HepG2 (cell line): ENCODE data around the gene MYO1G. TPM values are rescaled to one million over a fixed set of nuclear protein-coding genes. Genes with fewer than 3 reads are reported as not detected.

ENCODE experiments used
- CBX2 ChIP-seq, 2 experiments: fragments of 200-600 bp in 1 of 2; sonication (generic); formaldehyde crosslinking in 1 of 2; IDR thresholded peaks; 2 replicates each; pipeline versions ENCODE4 v1.7.0 to v1.8.1; 2018 to 2022; ENCODE audit warnings: low read depth in 2 of 2, low read length in 1 of 2, mild to moderate bottlenecking in 1 of 2, missing genetic modification reagents in 1 of 2
- EZH2 ChIP-seq: conservative IDR thresholded peaks from 2 replicates; pipeline ENCODE4 v1.6.1; 2012; ENCODE audit warnings: mild to moderate bottlenecking, low read depth, low read length, moderate library complexity
- HOXA7 ChIP-seq: sonication (generic); formaldehyde crosslinking; IDR thresholded peaks from 2 replicates; pipeline ENCODE4 v1.8.1; 2022; ENCODE audit warnings: mild to moderate bottlenecking, missing genetic modification reagents, moderate library complexity
- KDM1A ChIP-seq: IDR thresholded peaks from 2 replicates; pipeline ENCODE4 v1.6.1; 2016; ENCODE audit warnings: missing compliant biosample characterization
- MXI1 ChIP-seq: IDR thresholded peaks from 3 replicates; pipeline ENCODE4 v1.6.1; 2012; ENCODE audit warnings: low read depth, low read length, inconsistent platforms, borderline replicate concordance
- NR1H2 ChIP-seq: sonication (generic); formaldehyde crosslinking; IDR thresholded peaks from 2 replicates; pipeline ENCODE4 v1.8.1; 2022; ENCODE audit warnings: low read depth, missing genetic modification reagents, borderline replicate concordance
- SP4 ChIP-seq: sonication (generic); formaldehyde crosslinking; IDR thresholded peaks from 2 replicates; pipeline ENCODE4 v1.8.1; 2023; ENCODE audit warnings: mild to moderate bottlenecking, missing genetic modification reagents
- ZNF501 ChIP-seq: sonication (generic); formaldehyde crosslinking; IDR thresholded peaks from 2 replicates; pipeline ENCODE4 v1.5.1; 2020; ENCODE audit warnings: mild to moderate bottlenecking, moderate library complexity, missing genetic modification reagents
- ZNF547 ChIP-seq: sonication (generic); formaldehyde crosslinking; IDR thresholded peaks from 2 replicates; pipeline ENCODE4 v1.5.1; 2020; ENCODE audit warnings: mild to moderate bottlenecking, missing genetic modification reagents
- ZNF616 ChIP-seq: sonication (generic); formaldehyde crosslinking; IDR thresholded peaks from 2 replicates; pipeline ENCODE4 v1.5.0; 2020; ENCODE audit warnings: low read depth, mild to moderate bottlenecking, missing genetic modification reagents
- polyA plus RNA-seq, 8 experiments: library from polyadenylated mRNA; depleted of rRNA in 3 of 8; stranded (reverse) in 7 of 8; unstranded in 1 of 8; fragments of >200 nt; fragmentation: Illumina TruSeq in 4 of 8; extraction: Trizol in 4 of 8; gene quantifications; 2 replicates each; pipeline versions ENCODE4 v1.2.1 to v1.2.3, GENCODE V29; 2011 to 2016; ENCODE audit warnings: low read depth in 4 of 8, missing spikeins in 1 of 8, mixed read lengths in 1 of 8; ENCODE audit not compliant: insufficient read depth in 1 of 8
- total RNA-seq, 5 experiments: library from RNA; depleted of rRNA; stranded (reverse); fragments of >200 nt; fragmentation: Illumina TruSeq; extraction: Trizol; gene quantifications; 2 replicates each; pipeline ENCODE4 v1.2.3, GENCODE V29; 2016; ENCODE audit warnings: low read depth in 1 of 5
- TF ChIP-seq, protein P1 (sequence below), 2 experiments: sonication (generic) in 1 of 2; formaldehyde crosslinking in 1 of 2; IDR thresholded peaks; 2 replicates each; pipeline versions ENCODE4 v1.5.1 to v1.6.1; 2011 to 2020; ENCODE audit warnings: borderline replicate concordance in 1 of 2, low read depth in 1 of 2, low read length in 1 of 2, mild to moderate bottlenecking in 1 of 2, missing genetic modification reagents in 1 of 2, moderate library complexity in 1 of 2
- TF ChIP-seq, protein P2 (sequence below): sonication (generic); formaldehyde crosslinking; IDR thresholded peaks from 2 replicates; pipeline ENCODE4 v1.5.1; 2020; ENCODE audit warnings: mild to moderate bottlenecking, missing genetic modification reagents, moderate library complexity
- TF ChIP-seq, protein P3 (sequence below): sonication (generic); formaldehyde crosslinking; IDR thresholded peaks from 2 replicates; pipeline ENCODE4 v1.4.0; 2020; ENCODE audit warnings: mild to moderate bottlenecking, missing genetic modification reagents
- TF ChIP-seq, protein P4 (sequence below): sonication (generic); formaldehyde crosslinking; IDR thresholded peaks from 2 replicates; pipeline ENCODE4 v1.5.0; 2020; ENCODE audit warnings: missing genetic modification reagents, mild to moderate bottlenecking, borderline replicate concordance

Gene MYO1G
- total and polyA plus RNA-seq, 2 of the 13 experiments (the other 11 are each of a cell fraction or from before 2014, with no cell fraction given), result 0.29 to 1.1 TPM

DNA sequence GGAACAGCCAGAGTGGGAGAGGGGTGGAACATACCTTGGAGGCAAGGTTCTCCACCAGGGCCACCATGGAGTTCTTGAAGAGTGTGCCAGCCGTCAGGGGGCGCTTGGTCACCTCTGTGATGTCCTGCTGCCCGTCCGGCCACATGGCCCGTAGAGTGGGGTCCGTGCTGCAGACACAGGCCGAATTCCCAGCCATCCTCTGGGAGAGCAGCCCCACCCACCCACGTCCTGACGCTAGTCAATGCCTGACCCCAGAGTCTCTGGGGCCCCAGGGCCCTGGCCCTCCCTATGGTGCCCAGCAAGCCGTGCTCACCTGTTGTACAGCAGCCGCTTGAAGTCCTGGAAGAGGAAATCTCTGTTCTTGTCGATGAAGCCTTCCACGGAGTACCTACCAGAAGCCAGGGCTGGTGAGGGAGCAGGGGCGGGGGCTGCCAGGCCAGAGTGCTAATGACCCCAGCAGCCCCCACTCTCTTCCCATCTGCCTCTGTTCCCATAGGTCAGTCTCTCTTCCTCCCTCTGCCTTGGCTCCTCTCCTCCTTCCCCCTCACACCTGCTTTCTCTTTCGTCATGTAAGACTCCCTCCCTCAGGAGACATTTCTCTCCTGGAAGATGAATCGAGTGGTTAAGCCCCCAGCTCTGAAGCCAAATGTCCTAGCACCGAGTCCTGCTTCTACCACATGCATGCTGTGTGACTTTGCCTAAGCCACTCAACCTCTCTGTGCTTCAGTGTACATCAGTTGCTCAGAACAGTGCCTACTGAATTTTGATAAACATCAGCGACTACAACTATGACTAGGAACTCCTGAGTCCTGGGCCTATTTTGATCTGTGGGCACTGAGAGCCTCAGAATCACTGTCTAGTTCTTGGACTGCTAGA lies 11.0 kb downstream of the MYO1G start (continued):
- TF ChIP-seq CBX2 (IDR thresholded peaks at IDR 0.05; ENCODE audit: low read depth, low read length), result no peak
- TF ChIP-seq CBX2 (CRISPR knock-in tag; IDR thresholded peaks at IDR 0.05; ENCODE audit: low read depth), result no peak
- TF ChIP-seq, protein P1, sequence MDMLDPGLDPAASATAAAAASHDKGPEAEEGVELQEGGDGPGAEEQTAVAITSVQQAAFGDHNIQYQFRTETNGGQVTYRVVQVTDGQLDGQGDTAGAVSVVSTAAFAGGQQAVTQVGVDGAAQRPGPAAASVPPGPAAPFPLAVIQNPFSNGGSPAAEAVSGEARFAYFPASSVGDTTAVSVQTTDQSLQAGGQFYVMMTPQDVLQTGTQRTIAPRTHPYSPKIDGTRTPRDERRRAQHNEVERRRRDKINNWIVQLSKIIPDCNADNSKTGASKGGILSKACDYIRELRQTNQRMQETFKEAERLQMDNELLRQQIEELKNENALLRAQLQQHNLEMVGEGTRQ (IDR thresholded peaks at IDR 0.05; ENCODE audit: low read depth, low read length), result no peak
- TF ChIP-seq, protein P1 (CRISPR knock-in tag; IDR thresholded peaks at IDR 0.05; ENCODE audit: borderline replicate concordance), result no peak
- 0 out of 2 replicates have a peak, but pooled peaks have one; percentile 27 for TF ChIP-seq SP4 (CRISPR knock-in tag)
- 0 out of 2 replicates have a peak, but pooled peaks have one; percentile 21 for TF ChIP-seq ZNF547
- TF ChIP-seq, protein P2, sequence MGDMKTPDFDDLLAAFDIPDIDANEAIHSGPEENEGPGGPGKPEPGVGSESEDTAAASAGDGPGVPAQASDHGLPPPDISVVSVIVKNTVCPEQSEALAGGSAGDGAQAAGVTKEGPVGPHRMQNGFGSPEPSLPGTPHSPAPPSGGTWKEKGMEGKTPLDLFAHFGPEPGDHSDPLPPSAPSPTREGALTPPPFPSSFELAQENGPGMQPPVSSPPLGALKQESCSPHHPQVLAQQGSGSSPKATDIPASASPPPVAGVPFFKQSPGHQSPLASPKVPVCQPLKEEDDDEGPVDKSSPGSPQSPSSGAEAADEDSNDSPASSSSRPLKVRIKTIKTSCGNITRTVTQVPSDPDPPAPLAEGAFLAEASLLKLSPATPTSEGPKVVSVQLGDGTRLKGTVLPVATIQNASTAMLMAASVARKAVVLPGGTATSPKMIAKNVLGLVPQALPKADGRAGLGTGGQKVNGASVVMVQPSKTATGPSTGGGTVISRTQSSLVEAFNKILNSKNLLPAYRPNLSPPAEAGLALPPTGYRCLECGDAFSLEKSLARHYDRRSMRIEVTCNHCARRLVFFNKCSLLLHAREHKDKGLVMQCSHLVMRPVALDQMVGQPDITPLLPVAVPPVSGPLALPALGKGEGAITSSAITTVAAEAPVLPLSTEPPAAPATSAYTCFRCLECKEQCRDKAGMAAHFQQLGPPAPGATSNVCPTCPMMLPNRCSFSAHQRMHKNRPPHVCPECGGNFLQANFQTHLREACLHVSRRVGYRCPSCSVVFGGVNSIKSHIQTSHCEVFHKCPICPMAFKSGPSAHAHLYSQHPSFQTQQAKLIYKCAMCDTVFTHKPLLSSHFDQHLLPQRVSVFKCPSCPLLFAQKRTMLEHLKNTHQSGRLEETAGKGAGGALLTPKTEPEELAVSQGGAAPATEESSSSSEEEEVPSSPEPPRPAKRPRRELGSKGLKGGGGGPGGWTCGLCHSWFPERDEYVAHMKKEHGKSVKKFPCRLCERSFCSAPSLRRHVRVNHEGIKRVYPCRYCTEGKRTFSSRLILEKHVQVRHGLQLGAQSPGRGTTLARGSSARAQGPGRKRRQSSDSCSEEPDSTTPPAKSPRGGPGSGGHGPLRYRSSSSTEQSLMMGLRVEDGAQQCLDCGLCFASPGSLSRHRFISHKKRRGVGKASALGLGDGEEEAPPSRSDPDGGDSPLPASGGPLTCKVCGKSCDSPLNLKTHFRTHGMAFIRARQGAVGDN, result peak; percentile 91
- TF ChIP-seq ZNF501, result peak; percentile 54; the same call in 1 of the 2 replicates
- TF ChIP-seq ZNF616 (CRISPR knock-in tag), result no peak
- no peak for TF ChIP-seq EZH2
- TF ChIP-seq KDM1A (CRISPR knock-in tag), result peak; percentile 73
- peak; percentile 45; the same call in 1 of the 3 replicates for TF ChIP-seq MXI1
- no peak for TF ChIP-seq NR1H2 (CRISPR knock-in tag)
- no peak for TF ChIP-seq HOXA7 (CRISPR knock-in tag)
- TF ChIP-seq, protein P3, sequence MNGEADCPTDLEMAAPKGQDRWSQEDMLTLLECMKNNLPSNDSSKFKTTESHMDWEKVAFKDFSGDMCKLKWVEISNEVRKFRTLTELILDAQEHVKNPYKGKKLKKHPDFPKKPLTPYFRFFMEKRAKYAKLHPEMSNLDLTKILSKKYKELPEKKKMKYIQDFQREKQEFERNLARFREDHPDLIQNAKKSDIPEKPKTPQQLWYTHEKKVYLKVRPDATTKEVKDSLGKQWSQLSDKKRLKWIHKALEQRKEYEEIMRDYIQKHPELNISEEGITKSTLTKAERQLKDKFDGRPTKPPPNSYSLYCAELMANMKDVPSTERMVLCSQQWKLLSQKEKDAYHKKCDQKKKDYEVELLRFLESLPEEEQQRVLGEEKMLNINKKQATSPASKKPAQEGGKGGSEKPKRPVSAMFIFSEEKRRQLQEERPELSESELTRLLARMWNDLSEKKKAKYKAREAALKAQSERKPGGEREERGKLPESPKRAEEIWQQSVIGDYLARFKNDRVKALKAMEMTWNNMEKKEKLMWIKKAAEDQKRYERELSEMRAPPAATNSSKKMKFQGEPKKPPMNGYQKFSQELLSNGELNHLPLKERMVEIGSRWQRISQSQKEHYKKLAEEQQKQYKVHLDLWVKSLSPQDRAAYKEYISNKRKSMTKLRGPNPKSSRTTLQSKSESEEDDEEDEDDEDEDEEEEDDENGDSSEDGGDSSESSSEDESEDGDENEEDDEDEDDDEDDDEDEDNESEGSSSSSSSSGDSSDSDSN (CRISPR knock-in tag), result peak; percentile 39; the same call in 1 of the 2 replicates
- TF ChIP-seq, protein P4, sequence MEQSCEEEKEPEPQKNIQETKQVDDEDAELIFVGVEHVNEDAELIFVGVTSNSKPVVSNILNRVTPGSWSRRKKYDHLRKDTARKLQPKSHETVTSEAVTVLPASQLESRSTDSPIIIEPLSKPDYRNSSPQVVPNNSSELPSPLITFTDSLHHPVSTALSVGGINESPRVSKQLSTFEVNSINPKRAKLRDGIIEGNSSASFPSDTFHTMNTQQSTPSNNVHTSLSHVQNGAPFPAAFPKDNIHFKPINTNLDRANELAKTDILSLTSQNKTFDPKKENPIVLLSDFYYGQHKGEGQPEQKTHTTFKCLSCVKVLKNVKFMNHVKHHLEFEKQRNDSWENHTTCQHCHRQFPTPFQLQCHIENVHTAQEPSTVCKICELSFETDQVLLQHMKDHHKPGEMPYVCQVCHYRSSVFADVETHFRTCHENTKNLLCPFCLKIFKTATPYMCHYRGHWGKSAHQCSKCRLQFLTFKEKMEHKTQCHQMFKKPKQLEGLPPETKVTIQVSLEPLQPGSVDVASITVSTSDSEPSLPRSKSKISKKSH (CRISPR knock-in tag), result no peak; the same call in 1 of the 2 replicates
